Measurements from ENCODE around the gene PPM1H.
"Not testable (repeated sequence)": the region's sequence is repeated elsewhere in the genome, so short reads cannot be mapped to it uniquely, and the experiment has no call there.

The PPM1H gene

DNA sequence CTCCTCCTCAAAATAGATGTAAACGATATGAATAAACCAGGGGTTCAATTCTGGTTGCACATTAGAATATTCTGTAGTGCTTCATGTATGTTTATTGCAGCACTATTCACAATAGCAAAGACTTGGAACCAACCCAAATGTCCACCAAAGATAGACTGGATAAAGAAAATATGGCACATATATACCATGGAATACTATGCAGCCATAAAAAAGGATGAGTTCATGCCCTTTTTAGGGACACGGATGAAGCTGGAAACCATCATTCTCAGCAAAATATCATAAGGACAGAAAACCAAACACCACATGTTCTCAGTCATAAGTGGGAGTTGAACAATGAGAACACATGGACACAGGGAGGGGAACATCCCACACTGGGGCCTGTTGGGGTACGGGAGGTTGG lies 55.7 kb downstream of the PPM1H start:
- not testable (repeated sequence) for H3K9ac ChIP-seq (ENCODE audit: low read length); H3K36me3 ChIP-seq (ENCODE audit: control insufficient read depth, insufficient read depth, low read length); H3K4me1 ChIP-seq (ENCODE audit: control insufficient read depth, insufficient read depth, low read length); H3K4me3 ChIP-seq (ENCODE audit: low read length); H3K27me3 ChIP-seq (ENCODE audit: control insufficient read depth, insufficient read depth, low read length); H3K27ac ChIP-seq (ENCODE audit: low read depth, low read length)

DNA sequence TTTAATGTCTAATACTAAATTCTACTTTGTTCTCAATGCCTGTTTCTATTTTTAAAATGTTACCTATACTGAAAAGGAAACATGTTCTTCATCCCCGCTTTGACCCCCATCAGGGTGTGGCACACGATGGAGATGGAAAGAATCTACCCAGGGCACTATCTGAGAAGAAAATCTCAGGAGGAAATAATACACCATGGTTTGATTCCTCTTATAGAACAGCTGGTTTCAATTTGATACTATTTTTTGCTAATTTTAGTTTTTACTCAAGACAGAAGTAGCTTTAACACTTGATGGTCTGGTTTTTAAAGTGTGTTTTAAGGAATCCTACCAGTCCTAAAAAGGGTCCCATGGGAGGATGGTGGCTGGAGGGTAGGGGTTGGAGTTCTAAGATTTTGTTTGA lies 56.7 kb downstream of the PPM1H start:
- H3K4me3 ChIP-seq (ENCODE audit: low read length), result no peak overlapping the region
- H3K27ac ChIP-seq (ENCODE audit: low read depth, low read length), result no peak overlapping the region
- H3K36me3 ChIP-seq (ENCODE audit: control insufficient read depth, insufficient read depth, low read length), result no peaks in the 10 kb centered on the region

GRCh38 chr12:62876938-62877548 lies 57.9 kb downstream of the PPM1H start:
- no peak overlapping the region for H3K27ac ChIP-seq (ENCODE audit: low read depth, low read length)
- H3K36me3 ChIP-seq (ENCODE audit: control insufficient read depth, insufficient read depth, low read length), result no peaks in the 10 kb centered on the region
- no peaks in the 10 kb centered on the region for H3K4me1 ChIP-seq (ENCODE audit: control insufficient read depth, insufficient read depth, low read length)
- H3K27me3 ChIP-seq (ENCODE audit: control insufficient read depth, insufficient read depth, low read length), result no peaks in the 10 kb centered on the region
- no peak overlapping the region for H3K9ac ChIP-seq (ENCODE audit: low read length)
- H3K4me3 ChIP-seq (ENCODE audit: low read length), result no peak overlapping the region

More for the DNA sequence above, 56.7 kb downstream of the PPM1H start:
- Histone ChIP-seq H3K9ac (ENCODE audit: low read length) (no peak overlapping the region), H3K27me3 (ENCODE audit: control insufficient read depth, insufficient read depth, low read length) (no peaks in the 10 kb centered on the region), H3K4me1 (ENCODE audit: control insufficient read depth, insufficient read depth, low read length) (no peaks in the 10 kb centered on the region)

GRCh38 chr12:62873826-62874448 lies 61.0 kb downstream of the PPM1H start:
- H3K27ac ChIP-seq (ENCODE audit: low read depth, low read length), result no peak overlapping the region
- H3K4me3 ChIP-seq (ENCODE audit: low read length), result no peak overlapping the region
- H3K36me3 ChIP-seq (ENCODE audit: control insufficient read depth, insufficient read depth, low read length), result no peaks in the 10 kb centered on the region
- H3K27me3 ChIP-seq (ENCODE audit: control insufficient read depth, insufficient read depth, low read length), result no peaks in the 10 kb centered on the region
- H3K9ac ChIP-seq (ENCODE audit: low read length), result no peak overlapping the region
- H3K4me1 ChIP-seq (ENCODE audit: control insufficient read depth, insufficient read depth, low read length), result no peaks in the 10 kb centered on the region

- Histone ChIP-seq H3K4me1 (ENCODE audit: control insufficient read depth, insufficient read depth, low read length) (no peaks in the 10 kb centered on the region), H3K36me3 (ENCODE audit: control insufficient read depth, insufficient read depth, low read length) (no peaks in the 10 kb centered on the region), H3K27me3 (ENCODE audit: control insufficient read depth, insufficient read depth, low read length) (no peaks in the 10 kb centered on the region), H3K27ac (ENCODE audit: low read depth, low read length) (no peak overlapping the region), H3K9ac (ENCODE audit: low read length) (no peak overlapping the region), H3K4me3 (ENCODE audit: low read length) (no peak overlapping the region)
Observed at GRCh38 chr12:62873116-62873825, 61.7 kb downstream of the PPM1H start.

DNA sequence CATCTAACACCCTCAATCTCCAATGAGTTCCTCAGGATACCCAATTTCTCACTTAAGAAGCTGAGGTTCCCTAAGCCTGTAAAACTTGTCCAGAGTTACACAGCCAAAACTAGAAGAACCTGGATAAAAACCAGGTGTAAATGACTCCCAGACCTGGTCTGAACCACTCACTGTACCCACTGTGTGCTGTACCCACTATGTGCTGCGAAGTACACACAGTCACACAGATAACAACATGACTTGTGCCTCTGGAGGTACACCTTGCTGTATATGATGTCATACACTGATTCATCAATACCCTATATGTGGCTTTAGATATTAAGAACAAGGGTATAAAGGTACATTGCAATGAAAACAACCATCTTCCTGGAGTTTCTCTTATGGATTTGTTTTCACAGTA lies 66.1 kb downstream of the PPM1H start:
- no peaks in the 10 kb centered on the region for H3K36me3 ChIP-seq (ENCODE audit: control insufficient read depth, insufficient read depth, low read length)
- no peaks in the 10 kb centered on the region for H3K4me1 ChIP-seq (ENCODE audit: control insufficient read depth, insufficient read depth, low read length)
- H3K27me3 ChIP-seq (ENCODE audit: control insufficient read depth, insufficient read depth, low read length), result no peaks in the 10 kb centered on the region
- H3K27ac ChIP-seq (ENCODE audit: low read depth, low read length), result no peak overlapping the region
- no peak overlapping the region for H3K4me3 ChIP-seq (ENCODE audit: low read length)
- H3K9ac ChIP-seq (ENCODE audit: low read length), result no peak overlapping the region

DNA sequence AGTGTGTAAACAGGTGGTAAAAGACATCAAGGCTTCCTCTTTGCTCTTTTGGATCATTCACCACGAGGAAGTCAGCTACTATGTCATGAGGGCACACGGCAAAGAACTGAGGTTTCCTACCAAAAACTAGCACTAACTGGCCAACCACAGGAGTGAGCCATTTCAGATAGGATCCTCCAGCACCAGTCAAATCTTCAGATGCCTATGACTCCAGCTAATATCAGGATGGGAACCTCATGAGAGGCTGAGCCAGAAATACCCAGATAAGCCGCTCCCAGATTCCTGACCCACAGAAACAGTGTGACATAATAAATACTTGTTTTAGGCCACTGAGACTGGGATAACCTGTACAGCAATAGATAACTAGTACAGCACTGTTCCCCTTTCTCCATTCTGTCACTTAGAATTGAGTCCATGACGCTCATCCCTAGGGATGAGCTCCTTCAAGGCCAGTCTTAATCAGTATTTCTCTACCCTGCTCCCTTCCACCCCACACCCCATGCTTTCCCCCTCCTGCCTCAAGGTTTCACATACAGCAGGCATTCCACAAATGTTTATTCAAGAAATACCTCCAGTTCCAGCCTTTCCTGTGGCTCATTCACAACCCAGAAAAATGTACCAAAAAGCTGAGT lies 68.4 kb downstream of the PPM1H start:
- no peak overlapping the region for H3K27ac ChIP-seq (ENCODE audit: low read depth, low read length)
- H3K36me3 ChIP-seq (ENCODE audit: control insufficient read depth, insufficient read depth, low read length), result no peaks in the 10 kb centered on the region
- no peak overlapping the region for H3K4me3 ChIP-seq (ENCODE audit: low read length)
- H3K4me1 ChIP-seq (ENCODE audit: control insufficient read depth, insufficient read depth, low read length), result no peaks in the 10 kb centered on the region
- no peaks in the 10 kb centered on the region for H3K27me3 ChIP-seq (ENCODE audit: control insufficient read depth, insufficient read depth, low read length)
- H3K9ac ChIP-seq (ENCODE audit: low read length), result no peak overlapping the region

GRCh38 chr12:62865937-62866336 lies 69.0 kb downstream of the PPM1H start:
- Histone ChIP-seq H3K27ac (ENCODE audit: low read depth, low read length) (no peak overlapping the region), H3K4me3 (ENCODE audit: low read length) (no peak overlapping the region), H3K4me1 (ENCODE audit: control insufficient read depth, insufficient read depth, low read length) (no peaks in the 10 kb centered on the region), H3K36me3 (ENCODE audit: control insufficient read depth, insufficient read depth, low read length) (no peaks in the 10 kb centered on the region), H3K27me3 (ENCODE audit: control insufficient read depth, insufficient read depth, low read length) (no peaks in the 10 kb centered on the region), H3K9ac (ENCODE audit: low read length) (no peak overlapping the region)

DNA sequence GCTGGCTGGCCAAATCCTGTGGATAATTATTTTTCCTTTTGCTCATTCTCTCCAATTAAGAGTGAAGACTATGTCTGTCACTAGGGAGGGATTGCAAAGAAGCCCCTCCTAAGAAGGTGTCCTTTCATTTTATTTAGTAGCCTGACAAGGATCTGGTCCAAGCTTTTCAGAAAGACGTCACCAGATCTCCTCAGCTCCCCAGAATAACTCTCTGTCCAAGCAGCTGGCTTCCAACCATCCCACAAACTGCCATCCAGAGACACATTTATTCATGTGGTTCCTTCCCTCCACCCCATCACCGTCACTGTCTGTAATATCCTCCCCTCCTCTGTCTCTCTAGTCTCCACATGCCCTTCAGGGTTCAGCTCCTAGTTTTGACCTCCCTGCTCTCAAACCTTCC lies 69.9 kb downstream of the PPM1H start:
- H3K4me1 ChIP-seq (ENCODE audit: control insufficient read depth, insufficient read depth, low read length), result no peaks in the 10 kb centered on the region
- no peak overlapping the region for H3K27ac ChIP-seq (ENCODE audit: low read depth, low read length)

DNA sequence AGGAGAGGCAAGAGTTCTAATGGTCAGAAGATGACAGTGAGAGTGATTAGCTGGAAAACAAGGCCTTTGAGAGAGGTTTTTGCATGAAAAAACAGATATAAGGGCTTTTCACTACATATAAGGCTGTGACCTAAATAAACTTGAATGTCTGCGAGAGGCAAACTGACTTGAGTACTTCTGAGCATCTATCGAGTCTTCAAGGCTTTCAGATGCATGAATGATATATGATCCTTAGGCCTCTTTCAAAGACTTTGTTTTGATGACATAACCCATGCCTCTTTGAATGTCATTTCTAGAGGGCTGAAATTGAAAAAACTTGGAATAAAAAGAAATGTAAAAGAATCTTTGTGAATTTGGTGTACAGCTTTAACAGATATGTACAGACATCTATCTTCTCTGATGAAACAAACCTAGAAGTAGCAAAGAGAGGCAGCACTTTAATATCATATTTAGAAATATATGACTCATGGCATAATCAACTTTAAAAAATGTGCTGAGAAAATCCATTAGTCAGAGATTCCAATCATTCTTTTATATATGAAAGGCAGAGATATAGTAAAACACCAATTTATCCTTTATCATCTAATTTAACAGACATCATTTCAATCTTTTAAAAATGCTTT lies 72.6 kb downstream of the PPM1H start:
- no peaks in the 10 kb centered on the region for H3K4me1 ChIP-seq (ENCODE audit: control insufficient read depth, insufficient read depth, low read length)
- H3K36me3 ChIP-seq (ENCODE audit: control insufficient read depth, insufficient read depth, low read length), result no peaks in the 10 kb centered on the region
- no peak overlapping the region for H3K27ac ChIP-seq (ENCODE audit: low read depth, low read length)
- no peak overlapping the region for H3K9ac ChIP-seq (ENCODE audit: low read length)
- no peak overlapping the region for H3K4me3 ChIP-seq (ENCODE audit: low read length)
- H3K27me3 ChIP-seq (ENCODE audit: control insufficient read depth, insufficient read depth, low read length), result no peaks in the 10 kb centered on the region

More for the DNA sequence above, 69.9 kb downstream of the PPM1H start:
- H3K36me3 ChIP-seq (ENCODE audit: control insufficient read depth, insufficient read depth, low read length), result no peaks in the 10 kb centered on the region
- no peak overlapping the region for H3K9ac ChIP-seq (ENCODE audit: low read length)
- no peak overlapping the region for H3K4me3 ChIP-seq (ENCODE audit: low read length)
- no peaks in the 10 kb centered on the region for H3K27me3 ChIP-seq (ENCODE audit: control insufficient read depth, insufficient read depth, low read length)

DNA sequence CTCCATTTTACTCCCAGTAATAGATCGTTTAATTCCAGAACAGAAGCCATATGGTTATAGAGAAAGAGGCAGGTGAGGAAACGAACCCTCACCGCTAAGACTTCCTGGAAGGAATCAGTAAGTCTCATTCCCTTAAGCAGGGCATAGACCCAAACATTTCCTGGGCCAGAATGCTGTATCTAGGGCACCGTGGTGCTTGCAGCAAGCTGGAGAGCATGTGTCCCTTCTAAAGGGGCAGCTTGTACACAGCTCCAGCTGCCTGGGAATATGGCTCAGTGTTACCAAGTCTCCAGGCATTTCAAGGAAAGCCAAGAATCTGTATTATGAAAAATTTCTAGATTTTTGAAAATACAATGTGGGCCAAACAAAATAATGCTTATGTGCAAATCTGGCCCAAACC lies 73.4 kb downstream of the PPM1H start:
- H3K4me3 ChIP-seq (ENCODE audit: low read length), result no peak overlapping the region
- no peak overlapping the region for H3K27ac ChIP-seq (ENCODE audit: low read depth, low read length)
- no peak overlapping the region for H3K9ac ChIP-seq (ENCODE audit: low read length)
- no peaks in the 10 kb centered on the region for H3K36me3 ChIP-seq (ENCODE audit: control insufficient read depth, insufficient read depth, low read length)
- H3K4me1 ChIP-seq (ENCODE audit: control insufficient read depth, insufficient read depth, low read length), result no peaks in the 10 kb centered on the region
- no peaks in the 10 kb centered on the region for H3K27me3 ChIP-seq (ENCODE audit: control insufficient read depth, insufficient read depth, low read length)
